Mucosa of stomach (tissue), 1 donor: Measurements from ENCODE around the gene YAE1.

Source experiments
- H3K27me3 ChIP-seq: one replicate; pipeline ENCODE4 v1.7.0; 2013; ENCODE audit warnings: mild to moderate bottlenecking, low read length; ENCODE audit not compliant: control insufficient read depth, insufficient read depth
- H3K36me3 ChIP-seq: one replicate; pipeline ENCODE4 v1.7.0; 2013; ENCODE audit warnings: low read length; ENCODE audit not compliant: control insufficient read depth, insufficient read depth
- H3K4me1 ChIP-seq: one replicate; pipeline ENCODE4 v1.7.0; 2013; ENCODE audit warnings: mild to moderate bottlenecking, low read length; ENCODE audit not compliant: control insufficient read depth, insufficient read depth
- H3K4me3 ChIP-seq: one replicate; pipeline ENCODE4 v1.7.0; 2013; ENCODE audit warnings: low read length
- H3K9ac ChIP-seq: one replicate; pipeline ENCODE4 v1.7.0; 2013; ENCODE audit warnings: mild to moderate bottlenecking, low read length, moderate library complexity
- H3K9me3 ChIP-seq: one replicate; pipeline ENCODE4 v1.7.0; 2013; ENCODE audit warnings: mild to moderate bottlenecking, low read length, moderate library complexity; ENCODE audit not compliant: control insufficient read depth
- donor health status: Pancreatic carcinoma.

Gene YAE1

DNA sequence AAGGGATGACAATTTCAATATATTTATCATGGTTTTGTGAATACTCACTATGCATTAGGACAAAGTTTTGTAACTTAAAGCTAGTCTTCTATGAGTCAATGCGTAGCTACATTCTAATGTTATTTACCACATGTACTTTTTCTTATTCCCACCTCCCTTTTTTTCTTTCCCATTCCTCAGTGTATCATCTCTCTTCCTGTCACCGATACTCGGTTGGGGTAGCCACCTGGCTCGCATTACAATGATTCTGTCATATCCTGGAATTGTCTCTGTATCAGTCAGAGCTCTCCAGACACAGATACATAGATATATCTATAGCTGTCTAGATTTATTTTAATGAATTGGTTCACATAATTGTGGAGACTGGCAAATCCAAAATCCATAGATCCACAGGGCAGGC, 47.4 kb downstream of the YAE1 start:
- H3K4me1 ChIP-seq = peaks cover 23% of the 10 kb centered on the region
- H3K4me3 ChIP-seq = no peak overlapping the region
- no peaks in the 10 kb centered on the region for H3K27me3 ChIP-seq
- H3K9me3 ChIP-seq = no peaks in the 10 kb centered on the region
- H3K36me3 ChIP-seq = no peaks in the 10 kb centered on the region
- no peak overlapping the region for H3K9ac ChIP-seq

GRCh38 chr7:39614299-39614698, 48.1 kb downstream of the YAE1 start:
- Histone ChIP-seq H3K36me3 (no peaks in the 10 kb centered on the region), H3K27me3 (no peaks in the 10 kb centered on the region), H3K4me1 (peaks cover 18% of the 10 kb centered on the region), H3K9me3 (no peaks in the 10 kb centered on the region), H3K9ac (no peak overlapping the region), H3K4me3 (no peak overlapping the region)

GRCh38 chr7:39615350-39615975, 49.3 kb downstream of the YAE1 start:
- Histone ChIP-seq H3K36me3 (no peaks in the 10 kb centered on the region), H3K4me1 (peaks cover 10% of the 10 kb centered on the region), H3K4me3 (no peak overlapping the region), H3K9ac (no peak overlapping the region), H3K27me3 (no peaks in the 10 kb centered on the region), H3K9me3 (no peaks in the 10 kb centered on the region)

GRCh38 chr7:39616138-39616537, 49.9 kb downstream of the YAE1 start:
- Histone ChIP-seq H3K4me1 (peaks cover 10% of the 10 kb centered on the region), H3K9me3 (no peaks in the 10 kb centered on the region), H3K36me3 (no peaks in the 10 kb centered on the region), H3K9ac (no peak overlapping the region), H3K4me3 (no peak overlapping the region), H3K27me3 (no peaks in the 10 kb centered on the region)

- Histone ChIP-seq H3K9me3 (no peaks in the 10 kb centered on the region), H3K36me3 (no peaks in the 10 kb centered on the region), H3K9ac (no peak overlapping the region), H3K4me1 (peaks cover 14% of the 10 kb centered on the region), H3K4me3 (no peak overlapping the region), H3K27me3 (no peaks in the 10 kb centered on the region)
Observed at GRCh38 chr7:39617005-39617404, 50.8 kb downstream of the YAE1 start.

GRCh38 chr7:39618868-39619267, 52.7 kb downstream of the YAE1 start:
- Histone ChIP-seq H3K9ac (no peak overlapping the region), H3K4me1 (peaks cover 22% of the 10 kb centered on the region), H3K27me3 (no peaks in the 10 kb centered on the region), H3K4me3 (no peak overlapping the region), H3K36me3 (no peaks in the 10 kb centered on the region), H3K9me3 (no peaks in the 10 kb centered on the region)

- no peak overlapping the region for H3K4me3 ChIP-seq
- no peak overlapping the region for H3K9ac ChIP-seq
- no peaks in the 10 kb centered on the region for H3K36me3 ChIP-seq
- no peaks in the 10 kb centered on the region for H3K27me3 ChIP-seq
- no peaks in the 10 kb centered on the region for H3K9me3 ChIP-seq
- peaks cover 23% of the 10 kb centered on the region for H3K4me1 ChIP-seq
Observed at GRCh38 chr7:39620486-39620885, 54.3 kb downstream of the YAE1 start.

GRCh38 chr7:39621261-39621660, 55.1 kb downstream of the YAE1 start:
- Histone ChIP-seq H3K9me3 (no peaks in the 10 kb centered on the region), H3K36me3 (no peaks in the 10 kb centered on the region), H3K9ac (no peak overlapping the region), H3K4me3 (no peak overlapping the region), H3K4me1 (peaks cover 26% of the 10 kb centered on the region), H3K27me3 (no peaks in the 10 kb centered on the region)

DNA sequence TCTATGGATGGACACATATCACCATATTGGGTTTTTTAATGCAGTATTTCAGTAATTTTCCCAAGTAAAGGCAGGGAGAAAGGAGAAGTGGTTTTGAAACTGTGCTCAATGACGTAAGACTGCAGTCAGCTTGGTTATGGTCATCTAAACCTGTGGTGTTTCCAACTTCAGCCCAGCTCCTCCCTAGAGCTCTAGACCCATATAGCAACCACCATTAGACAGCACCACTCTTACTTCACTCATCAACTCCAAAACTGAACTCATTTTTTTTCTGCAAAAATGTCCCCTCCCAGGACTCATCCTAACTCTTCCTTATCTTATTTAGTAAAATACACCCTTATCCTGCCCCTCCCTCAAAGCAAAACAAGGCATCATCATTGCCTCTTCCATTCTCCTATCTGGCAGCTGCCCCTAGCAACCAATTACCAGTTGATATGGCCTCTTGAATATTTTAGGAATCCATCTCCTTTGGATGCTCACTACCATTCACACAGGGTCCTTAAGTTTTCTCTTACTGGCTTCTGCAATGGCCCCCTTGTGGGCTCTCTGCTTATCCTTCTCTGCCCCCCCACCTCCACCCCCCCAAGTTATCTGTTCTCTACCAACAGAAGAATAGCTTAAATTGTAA, 55.7 kb downstream of the YAE1 start:
- Histone ChIP-seq H3K27me3 (no peaks in the 10 kb centered on the region), H3K9me3 (no peaks in the 10 kb centered on the region), H3K36me3 (no peaks in the 10 kb centered on the region), H3K4me3 (no peak overlapping the region), H3K9ac (no peak overlapping the region), H3K4me1 (peaks cover 30% of the 10 kb centered on the region)
